ENCODE measurements around the gene FGD1.

Gene FGD1

GRCh38 chrX:54473993-54474859 is 21.8 kb downstream of the FGD1 start:
- no peak for DNase-seq (ENCODE audit: low read depth)

DNA sequence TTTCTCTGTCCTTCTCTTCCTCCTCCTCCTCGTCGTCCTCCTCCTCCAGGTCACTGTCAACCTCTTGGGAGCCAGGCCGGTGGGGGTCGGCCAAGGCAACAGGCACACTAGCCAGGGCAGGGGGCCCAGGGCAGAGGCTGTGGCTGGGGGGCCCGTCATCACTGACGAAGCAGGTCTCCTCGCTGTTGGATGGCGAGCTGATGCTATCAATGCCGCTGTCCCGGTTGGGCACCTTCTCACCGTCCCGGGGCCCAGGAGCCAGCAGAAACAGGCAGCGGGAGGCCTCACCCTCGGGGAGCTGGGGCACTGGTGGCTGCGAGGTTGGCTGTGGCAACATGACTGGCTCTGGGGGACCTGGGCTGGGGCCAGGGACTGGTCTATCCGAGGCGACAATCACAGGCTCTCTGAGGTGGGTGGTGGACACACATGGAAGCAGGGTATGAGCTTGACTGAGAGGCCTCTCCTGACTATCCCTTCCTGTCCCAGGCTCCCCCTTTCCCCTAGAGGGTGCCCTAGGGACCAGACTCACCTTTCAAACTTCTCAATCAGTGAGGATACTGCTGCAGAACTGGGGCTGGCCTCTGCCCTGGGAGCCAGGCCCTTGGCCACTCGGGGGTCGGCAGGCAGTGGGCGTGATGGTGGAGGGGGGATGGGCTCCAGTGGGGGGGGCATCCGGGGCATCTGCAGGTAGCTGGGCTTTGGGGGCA is 25.8 kb downstream of the FGD1 start:
- DNase-seq (ENCODE audit: low read depth): no peak

DNA sequence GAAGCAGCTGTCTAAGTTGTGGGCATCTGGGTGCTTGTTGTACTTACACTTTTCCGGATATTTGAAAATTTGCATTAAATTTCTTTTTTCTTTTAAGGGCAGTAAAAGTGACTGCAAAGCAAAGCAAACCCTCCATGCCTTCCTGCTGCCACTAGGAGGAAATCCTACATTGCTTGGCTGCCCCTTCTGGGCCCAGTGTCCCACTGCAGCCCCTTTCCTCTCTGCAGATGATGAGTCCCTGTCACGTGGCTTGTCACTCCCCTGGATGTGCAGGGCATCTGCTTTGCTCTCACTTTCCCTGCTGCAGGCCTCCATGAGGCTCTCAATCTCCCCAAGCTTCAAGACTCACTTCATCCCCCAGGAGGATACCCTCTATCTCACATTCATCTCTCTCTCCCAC is 43.1 kb downstream of the FGD1 start:
- no peak for DNase-seq (ENCODE audit: low read depth)

DNA sequence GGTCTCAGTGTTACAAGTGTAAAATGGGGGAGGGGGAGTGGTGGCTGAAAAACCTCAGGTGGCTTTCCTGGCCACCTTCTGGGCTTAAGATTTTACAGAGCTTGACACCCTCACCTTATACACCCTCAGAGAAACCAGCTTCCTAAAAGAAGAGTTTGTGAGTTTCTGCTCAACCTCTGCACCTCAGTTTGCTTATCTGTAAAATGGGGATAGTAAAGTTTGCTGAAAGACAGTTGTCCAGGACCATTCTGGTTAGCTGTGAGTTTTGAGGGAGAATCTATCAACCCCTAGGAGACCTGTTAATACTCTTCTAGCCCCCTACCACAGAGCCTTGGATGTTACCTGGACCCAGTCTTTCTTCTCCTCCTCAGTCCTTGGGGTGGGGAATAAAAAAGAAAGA is 46.1 kb downstream of the FGD1 start:
- DNase-seq (ENCODE audit: low read depth): no peak

GRCh38 chrX:54447461-54447860 is 48.6 kb downstream of the FGD1 start:
- DNase-seq (ENCODE audit: low read depth): no peak

DNA sequence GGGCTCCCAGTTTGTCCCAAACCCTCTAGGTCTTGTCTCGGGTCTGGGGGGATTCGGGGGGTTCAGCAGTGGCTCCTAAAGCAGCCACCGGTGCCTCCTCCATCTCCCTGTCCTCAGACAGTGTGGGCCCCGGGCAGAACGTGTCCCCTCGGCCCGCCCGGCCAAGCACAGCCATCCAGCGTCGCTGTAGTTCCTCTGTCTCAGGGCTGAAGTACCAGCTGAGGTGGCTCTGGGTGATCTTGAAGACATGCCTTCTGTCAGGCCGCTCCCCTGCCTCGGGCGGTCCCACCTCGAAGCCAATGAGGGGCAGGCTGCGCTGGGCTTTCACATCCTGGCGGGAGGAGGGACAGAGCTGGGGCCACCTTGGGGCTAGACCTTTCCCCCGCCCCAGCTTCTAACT is 50.0 kb downstream of the FGD1 start:
- no peak for DNase-seq (ENCODE audit: low read depth)

DNA sequence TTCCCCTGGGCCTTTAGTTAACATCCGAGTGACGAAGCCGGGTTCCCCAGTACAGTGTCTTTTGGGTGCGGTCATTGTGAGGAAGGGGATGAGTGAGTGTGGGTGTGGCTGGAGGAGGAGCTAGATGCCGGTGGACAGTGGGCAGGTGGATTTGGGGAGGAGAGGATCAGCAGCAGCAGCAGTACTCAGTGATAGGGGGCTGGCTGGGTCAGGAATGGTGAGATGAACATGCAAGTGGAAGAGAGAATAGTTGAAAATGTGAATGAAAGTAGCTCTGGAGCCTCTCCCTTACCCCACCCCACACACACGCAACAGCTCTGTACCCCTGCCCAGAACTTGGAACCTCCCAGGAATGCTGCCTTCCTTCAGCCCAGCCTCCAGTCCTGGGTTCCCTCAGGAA is 51.3 kb downstream of the FGD1 start:
- no peak for DNase-seq (ENCODE audit: low read depth)

- no peak for DNase-seq (ENCODE audit: low read depth)
Measured at GRCh38 chrX:54442790-54443189, 53.2 kb downstream of the FGD1 start.

DNA sequence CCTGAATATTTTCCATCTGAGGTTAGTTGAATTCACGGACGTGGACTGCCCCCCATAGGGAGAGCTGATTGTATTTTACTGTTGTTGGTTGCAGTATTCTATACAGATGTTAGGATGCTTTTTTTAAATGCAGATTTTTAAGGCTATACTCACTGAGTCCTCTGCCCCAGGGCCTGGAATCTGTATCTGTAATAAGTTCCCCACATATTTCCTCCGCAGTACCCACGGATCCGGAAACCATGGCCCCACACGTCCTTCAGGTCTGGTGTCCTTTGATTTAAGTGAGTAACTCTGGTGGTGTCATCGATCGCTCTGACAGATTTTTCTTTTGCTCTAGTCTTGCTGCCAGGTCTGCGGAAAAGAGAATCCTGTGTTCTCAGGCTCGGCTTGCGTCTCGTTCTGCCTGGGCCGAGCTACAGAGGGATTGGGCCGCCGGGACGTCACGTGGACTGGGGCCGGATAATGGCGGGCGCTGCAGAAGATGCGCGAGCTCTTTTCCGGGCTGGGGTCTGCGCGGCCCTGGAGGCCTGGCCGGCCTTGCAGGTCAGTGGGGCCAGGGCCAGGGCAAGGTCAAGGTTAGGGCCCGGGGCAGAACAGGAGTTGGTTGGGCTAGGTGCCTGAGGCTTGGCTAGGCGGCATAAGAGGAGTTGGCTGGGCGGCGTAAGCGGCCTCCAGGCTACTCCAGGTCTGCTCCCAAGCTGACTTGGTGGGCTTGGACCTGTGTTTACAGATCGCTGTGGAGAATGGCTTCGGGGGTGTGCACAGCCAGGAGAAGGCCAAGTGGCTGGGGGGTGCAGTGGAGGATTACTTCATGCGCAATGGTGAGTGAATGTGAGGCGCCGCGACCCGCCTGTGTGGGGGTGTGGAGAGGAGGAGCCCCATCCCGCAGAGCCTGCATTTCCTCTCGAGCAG is 55.8 kb downstream of the FGD1 start, which contains the start of gene TSR2:
Gene TSR2, plus strand, starts transcription at position 445 of the 912 bp plus-strand sequence. Its CDS starts 18 bp downstream, at position 463.
- peak; percentile 64 for DNase-seq (ENCODE audit: low read depth)

DNA sequence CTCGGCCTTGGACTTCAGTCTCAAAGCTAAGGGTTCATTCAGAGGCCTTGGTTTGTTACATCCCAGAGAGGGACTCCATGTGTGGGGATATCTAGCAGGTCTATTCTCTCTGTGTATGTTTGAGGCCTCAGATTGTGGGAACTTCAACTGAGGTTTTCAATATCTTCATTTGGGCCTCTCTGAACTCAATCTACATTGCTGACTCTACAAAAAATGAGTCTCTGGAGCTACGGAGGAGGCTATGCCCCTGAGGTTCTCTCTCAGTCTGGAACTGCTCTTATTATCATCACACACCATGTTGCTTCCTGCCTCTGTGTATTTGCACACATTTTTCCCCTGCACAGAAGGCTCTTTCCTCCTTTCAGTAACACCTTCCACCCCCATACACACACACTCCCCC is 60.9 kb downstream of the FGD1 start:
- no peak for DNase-seq (ENCODE audit: low read depth)

DNA sequence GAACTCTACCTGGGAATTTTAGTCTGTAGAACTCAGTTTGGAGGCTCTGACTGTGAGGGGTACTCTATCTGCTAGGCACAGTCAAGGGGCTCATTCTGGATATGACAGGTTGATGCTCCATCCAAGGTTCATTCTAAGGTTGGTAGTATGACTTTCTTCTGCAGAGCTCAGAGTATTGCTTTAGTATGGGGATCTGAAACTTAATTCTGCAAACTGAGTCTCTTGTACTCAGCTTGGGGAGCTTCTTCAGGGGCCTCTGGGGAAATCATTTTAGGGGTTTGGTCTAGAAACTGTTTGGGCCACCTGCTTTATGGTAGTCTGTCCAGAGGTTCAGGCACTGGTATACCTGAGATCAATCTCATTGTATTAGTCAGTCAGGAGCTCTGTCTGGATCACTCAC is 65.5 kb downstream of the FGD1 start:
- DNase-seq (ENCODE audit: low read depth): no peak

- DNase-seq (ENCODE audit: low read depth): no peak
Measured at GRCh38 chrX:54427837-54428424, 68.1 kb downstream of the FGD1 start.

DNA sequence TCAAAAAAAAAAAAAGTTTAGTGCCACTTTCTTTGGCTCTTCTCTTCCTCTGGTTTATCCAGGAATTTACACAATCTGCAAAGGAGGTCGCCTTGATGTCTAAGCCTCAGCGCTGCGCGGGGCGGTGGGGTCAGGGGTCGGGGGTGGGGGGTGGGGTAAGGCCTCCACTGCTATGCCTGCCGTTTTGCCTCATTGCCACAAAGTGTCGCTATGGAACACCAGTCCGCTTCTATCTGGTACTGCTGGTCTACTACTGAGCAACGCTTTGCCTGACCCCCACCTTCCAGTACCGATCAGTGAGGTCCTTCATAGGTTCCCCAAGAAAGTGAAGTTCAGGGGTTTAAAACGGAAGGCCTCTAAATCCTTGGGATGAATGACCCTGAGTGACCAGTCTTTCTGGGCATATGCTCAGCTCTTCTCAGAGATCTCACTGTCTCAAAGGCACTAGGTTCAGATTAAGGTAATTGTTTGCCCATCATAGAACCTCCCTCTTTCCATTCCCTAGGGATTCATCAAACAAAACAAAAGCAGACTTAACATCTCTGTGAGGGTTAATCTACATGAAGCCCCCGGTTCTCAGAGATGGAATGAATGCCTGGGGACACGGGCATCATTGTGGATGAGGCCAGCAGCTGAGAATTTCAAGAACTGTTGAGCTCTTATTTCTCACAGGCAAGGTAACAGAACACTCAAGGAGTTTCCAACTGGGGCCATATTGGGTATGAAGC is 72.7 kb downstream of the FGD1 start:
- no peak for DNase-seq (ENCODE audit: low read depth)

DNA sequence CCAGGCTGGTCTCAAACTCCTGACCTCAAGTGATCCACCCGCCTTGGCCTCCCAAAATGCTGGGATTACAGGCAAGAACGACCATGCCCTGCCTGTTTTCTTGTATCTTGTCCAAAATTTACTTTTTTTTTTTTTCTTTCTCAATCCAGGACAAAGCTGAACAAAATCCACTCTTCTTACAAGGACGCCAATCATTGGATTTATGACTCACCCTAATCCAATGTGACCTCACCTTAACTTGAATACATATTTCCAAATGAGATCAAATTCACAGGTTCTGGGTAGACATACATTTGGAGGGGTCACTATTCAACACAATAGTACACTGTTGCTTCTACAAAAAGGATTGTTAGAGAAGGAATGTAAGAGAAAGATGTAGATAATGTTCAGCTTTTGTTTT is 73.9 kb downstream of the FGD1 start:
- no peak for DNase-seq (ENCODE audit: low read depth)

- no peak for DNase-seq (ENCODE audit: low read depth)
Measured at GRCh38 chrX:54419559-54420302, 76.3 kb downstream of the FGD1 start.

DNA sequence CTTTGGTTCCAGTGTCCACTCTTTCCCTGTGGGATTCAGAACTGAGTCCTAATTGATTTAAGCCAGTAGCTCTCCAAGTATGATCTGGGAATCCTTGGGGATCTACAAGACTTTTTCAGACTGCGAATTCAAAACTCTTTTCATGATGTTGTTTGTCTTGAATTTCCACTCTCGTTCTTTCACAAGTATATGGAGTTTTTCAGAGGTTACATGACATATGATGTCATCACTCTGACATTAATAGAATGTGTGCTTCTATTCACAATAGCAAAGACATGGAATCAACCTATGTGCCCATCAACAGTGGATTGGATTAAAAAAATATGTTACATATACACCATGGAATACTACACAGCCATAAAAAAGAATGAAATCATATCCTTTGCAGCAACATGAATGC is 79.1 kb downstream of the FGD1 start:
- DNase-seq (ENCODE audit: low read depth): no peak

- no peak for DNase-seq (ENCODE audit: low read depth)
Measured at GRCh38 chrX:54415534-54416350, 80.3 kb downstream of the FGD1 start.

DNA sequence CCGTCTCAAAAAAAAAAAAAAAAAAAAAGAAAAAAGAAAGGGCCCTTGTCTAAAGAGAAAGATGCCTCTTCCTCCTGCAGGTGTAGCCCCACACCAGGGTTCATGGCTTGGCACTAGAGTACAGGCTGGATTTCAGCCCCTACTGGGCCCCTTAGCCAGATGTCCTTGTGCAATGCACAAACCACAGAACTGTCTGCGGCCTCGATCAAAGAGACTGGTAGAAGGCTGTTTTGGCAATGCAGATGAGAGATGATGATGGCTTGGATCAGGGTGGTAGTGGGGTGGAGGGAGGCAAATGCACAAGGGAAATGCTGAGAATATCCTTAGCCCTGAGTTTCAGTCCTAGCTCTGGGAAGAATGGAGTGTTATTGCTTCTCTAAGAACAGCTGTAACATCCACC is 82.3 kb downstream of the FGD1 start:
- no peak for DNase-seq (ENCODE audit: low read depth)

- DNase-seq (ENCODE audit: low read depth): no peak
Measured at GRCh38 chrX:54411732-54412131, 84.3 kb downstream of the FGD1 start.

GRCh38 chrX:54407266-54407665 is 88.8 kb downstream of the FGD1 start:
- no peak for DNase-seq (ENCODE audit: low read depth)
